CD14-positive monocyte (primary cell): Measurements from ENCODE around the gene NRAS. TPM values are rescaled to one million over a fixed set of nuclear protein-coding genes. Genes with fewer than 3 reads are reported as not detected.

Experiments
- DNase-seq, 3 donors: peaks; one replicate each; pipeline ENCODE4 v3.0.0-alpha.2; 2011 to 2022
- H2AFZ ChIP-seq: 2 replicates; pipeline ENCODE4 v1.6.0; 2012; ENCODE audit warnings: mild to moderate bottlenecking, low read depth, low read length, inconsistent platforms; ENCODE audit not compliant: insufficient read depth, poor library complexity, severe bottlenecking
- H3K27ac ChIP-seq, 2 donors: 1 replicate in 1 of 2; 2 replicates in 1 of 2; pipeline ENCODE4 v1.5.1; 2012 to 2013; ENCODE audit warnings: low read length in 2 of 2, control low read depth in 1 of 2, inconsistent platforms in 1 of 2, low read depth in 1 of 2, mild to moderate bottlenecking in 1 of 2
- H3K27me3 ChIP-seq, 2 donors: one replicate each; pipeline versions ENCODE4 v1.6.0 to v1.6.1; 2011 to 2013; ENCODE audit warnings: low read length in 2 of 2; ENCODE audit not compliant: control insufficient read depth in 2 of 2, insufficient read depth in 2 of 2
- H3K36me3 ChIP-seq, 2 donors: replicated peaks in 1 of 2; 1 replicate in 1 of 2; 2 replicates in 1 of 2; pipeline versions ENCODE4 v1.5.1 to v1.6.1; 2012 to 2013; ENCODE audit warnings: low read length in 2 of 2, control low read depth in 1 of 2, inconsistent platforms in 1 of 2, mild to moderate bottlenecking in 1 of 2; ENCODE audit not compliant: insufficient read depth in 2 of 2, control insufficient read depth in 1 of 2
- H3K4me1 ChIP-seq, 2 donors: 1 replicate in 1 of 2; 2 replicates in 1 of 2; pipeline versions ENCODE4 v1.5.1 to v1.6.1; 2012 to 2013; ENCODE audit warnings: low read length in 2 of 2, control low read depth in 1 of 2, inconsistent platforms in 1 of 2, mild to moderate bottlenecking in 1 of 2, moderate library complexity in 1 of 2; ENCODE audit not compliant: insufficient read depth in 2 of 2, control insufficient read depth in 1 of 2
- H3K4me2 ChIP-seq: replicated peaks from 2 replicates; pipeline ENCODE3; 2012; ENCODE audit warnings: low read length, moderate library complexity, mild to moderate bottlenecking; ENCODE audit not compliant: poor library complexity, severe bottlenecking; ENCODE audit errors: extremely low read depth
- H3K4me3 ChIP-seq, 3 experiments: fragments of 200-600 bp in 1 of 3; sonication (generic) in 1 of 3; replicated peaks in 1 of 3; 1 replicate in 2 of 3; 2 replicates in 1 of 3; pipeline ENCODE4 v1.5.1; 2011 to 2013; ENCODE audit warnings: low read length in 3 of 3, mild to moderate bottlenecking in 3 of 3, control low read depth in 2 of 3, low read depth in 2 of 3, inconsistent platforms in 1 of 3, moderate library complexity in 1 of 3
- H3K79me2 ChIP-seq: 2 replicates; pipeline ENCODE4 v1.6.0; 2012; ENCODE audit warnings: mild to moderate bottlenecking, control low read depth, inconsistent platforms, low read length, moderate library complexity; ENCODE audit not compliant: insufficient read depth
- H3K9ac ChIP-seq: 2 replicates; pipeline ENCODE4 v1.6.0; 2017; ENCODE audit warnings: low read length, mild to moderate bottlenecking; ENCODE audit not compliant: insufficient read depth, poor library complexity, severe bottlenecking
- H3K9me3 ChIP-seq, 2 donors: replicated peaks in 1 of 2; 1 replicate in 1 of 2; 2 replicates in 1 of 2; pipeline versions ENCODE4 v1.5.1 to v1.6.1; 2012 to 2013; ENCODE audit warnings: low read length in 2 of 2, control low read depth in 1 of 2; ENCODE audit not compliant: control insufficient read depth in 1 of 2, insufficient read depth in 1 of 2
- H4K20me1 ChIP-seq: 2 replicates; pipeline ENCODE4 v1.6.0; 2012; ENCODE audit warnings: mild to moderate bottlenecking, low read length, control low read depth, moderate library complexity; ENCODE audit not compliant: insufficient read depth
- H3K27ac Mint-ChIP-seq, 7 donors: one replicate each; pipeline ENCODE4 v1.8.0; 2020; ENCODE audit warnings: mild to moderate bottlenecking in 7 of 7, mixed read lengths in 7 of 7, moderate library complexity in 6 of 7, inconsistent platforms in 2 of 7
- H3K27me3 Mint-ChIP-seq, 3 donors: one replicate each; pipeline ENCODE4 v1.8.0; 2021 to 2022; ENCODE audit warnings: low read depth in 3 of 3, mild to moderate bottlenecking in 3 of 3, mixed read lengths in 3 of 3, moderate library complexity in 3 of 3, inconsistent platforms in 1 of 3
- H3K36me3 Mint-ChIP-seq, 2 donors: one replicate each; pipeline ENCODE4 v1.8.0; 2020; ENCODE audit warnings: mixed read lengths in 2 of 2, inconsistent platforms in 1 of 2, mild to moderate bottlenecking in 1 of 2
- H3K4me1 Mint-ChIP-seq: one replicate; pipeline ENCODE4 v1.8.0; 2020; ENCODE audit warnings: mild to moderate bottlenecking, mixed read lengths
- H3K4me3 Mint-ChIP-seq, 2 donors: one replicate each; pipeline ENCODE4 v1.8.0; 2020; ENCODE audit warnings: mild to moderate bottlenecking in 2 of 2, mixed read lengths in 2 of 2, moderate library complexity in 1 of 2
- H3K9me3 Mint-ChIP-seq, 7 donors: one replicate each; pipeline ENCODE4 v1.8.0; 2020 to 2022; ENCODE audit warnings: mixed read lengths in 7 of 7, mild to moderate bottlenecking in 6 of 7, moderate library complexity in 6 of 7, inconsistent platforms in 2 of 7
- WGBS: methylation state at CpG from one replicate; pipeline ENCODE4 v1.1.5; 2013; ENCODE audit warnings: missing lambda C conversion rate; ENCODE audit not compliant: insufficient coverage; 5-methylcytosine and 5-hydroxymethylcytosine counted together
- intact Hi-C, 2 donors: fragments of 100-400 bp; cut with micrococcal nuclease; formaldehyde crosslinking; loops; one replicate each; pipeline versions ENCODE4 v1.15.0 to v1.15.1; 2023
- polyA plus RNA-seq, 3 donors: library from polyadenylated mRNA; depleted of rRNA in 1 of 3; unstranded in 2 of 3; stranded (reverse) in 1 of 3; fragments of 300-500 nt in 2 of 3; fragments of >200 nt in 1 of 3; fragmentation: Illumina TruSeq in 2 of 3; gene quantifications; 1 replicate in 2 of 3; 2 replicates in 1 of 3; pipeline ENCODE4 v1.2.3, GENCODE V29; 2012 to 2021
- TF ChIP-seq, protein P1 (sequence below): fragments of 200-600 bp; IDR thresholded peaks from one replicate; pipeline ENCODE4 v1.8.0; 2022; ENCODE audit warnings: antibody characterized with exemption, mild to moderate bottlenecking

Gene NRAS
- polyA plus RNA-seq, 3 donors: 12.2 to 42.7 (median 40.8) TPM

DNA sequence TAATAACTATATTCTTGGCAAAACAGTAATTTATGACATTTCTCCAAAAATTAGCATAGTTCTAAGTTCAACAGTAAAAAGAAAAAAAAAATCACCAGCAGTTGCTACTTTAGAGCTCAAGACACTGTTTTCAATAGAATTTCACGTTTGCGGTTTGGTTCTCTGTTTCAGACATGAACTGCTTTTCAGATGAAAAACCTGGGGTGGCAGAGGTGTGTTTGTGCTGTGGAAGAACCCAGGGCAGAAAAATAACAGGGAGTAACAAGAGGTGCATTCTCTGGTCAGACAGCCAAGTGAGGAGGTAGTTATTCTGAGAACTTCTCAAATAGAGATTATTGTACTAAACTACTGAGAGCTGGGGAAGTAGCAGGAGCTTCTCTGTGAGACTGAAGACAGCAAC, 9.0 kb downstream of the NRAS start:
- Histone ChIP-seq H3K27me3 (no peaks in the 10 kb centered on the region), H2AFZ (no peak overlapping the region), H3K79me2 (no peaks in the 10 kb centered on the region), H3K4me2 (no peak overlapping the region), H3K9me3 (no peaks in the 10 kb centered on the region), H3K27ac (no peak overlapping the region), H3K9ac (no peak overlapping the region), H3K4me1 (no peaks in the 10 kb centered on the region), H3K36me3 (peaks cover 61 to 73% of the 10 kb centered on the region in 2 donors), H3K4me3 (no peak overlapping the region), H4K20me1 (no peaks in the 10 kb centered on the region)
- peak overlapping the region in 4 of 7 donors; percentile 2 to 41 (median 12) for H3K27ac Mint-ChIP-seq
- no peak overlapping the region for H3K4me3 Mint-ChIP-seq
- DNase-seq: no peak
- peaks cover 54 to 65% of the 10 kb centered on the region in 2 donors for H3K36me3 Mint-ChIP-seq
- TF ChIP-seq, protein P1, sequence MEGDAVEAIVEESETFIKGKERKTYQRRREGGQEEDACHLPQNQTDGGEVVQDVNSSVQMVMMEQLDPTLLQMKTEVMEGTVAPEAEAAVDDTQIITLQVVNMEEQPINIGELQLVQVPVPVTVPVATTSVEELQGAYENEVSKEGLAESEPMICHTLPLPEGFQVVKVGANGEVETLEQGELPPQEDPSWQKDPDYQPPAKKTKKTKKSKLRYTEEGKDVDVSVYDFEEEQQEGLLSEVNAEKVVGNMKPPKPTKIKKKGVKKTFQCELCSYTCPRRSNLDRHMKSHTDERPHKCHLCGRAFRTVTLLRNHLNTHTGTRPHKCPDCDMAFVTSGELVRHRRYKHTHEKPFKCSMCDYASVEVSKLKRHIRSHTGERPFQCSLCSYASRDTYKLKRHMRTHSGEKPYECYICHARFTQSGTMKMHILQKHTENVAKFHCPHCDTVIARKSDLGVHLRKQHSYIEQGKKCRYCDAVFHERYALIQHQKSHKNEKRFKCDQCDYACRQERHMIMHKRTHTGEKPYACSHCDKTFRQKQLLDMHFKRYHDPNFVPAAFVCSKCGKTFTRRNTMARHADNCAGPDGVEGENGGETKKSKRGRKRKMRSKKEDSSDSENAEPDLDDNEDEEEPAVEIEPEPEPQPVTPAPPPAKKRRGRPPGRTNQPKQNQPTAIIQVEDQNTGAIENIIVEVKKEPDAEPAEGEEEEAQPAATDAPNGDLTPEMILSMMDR: no peak
- intact Hi-C loops: no loop called here
- no peaks in the 10 kb centered on the region for H3K9me3 Mint-ChIP-seq
- WGBS: no CpG with 5 or more reads among the region's 2 CpGs
- no peaks in the 10 kb centered on the region for H3K4me1 Mint-ChIP-seq
- H3K27me3 Mint-ChIP-seq: no peaks in the 10 kb centered on the region

DNA sequence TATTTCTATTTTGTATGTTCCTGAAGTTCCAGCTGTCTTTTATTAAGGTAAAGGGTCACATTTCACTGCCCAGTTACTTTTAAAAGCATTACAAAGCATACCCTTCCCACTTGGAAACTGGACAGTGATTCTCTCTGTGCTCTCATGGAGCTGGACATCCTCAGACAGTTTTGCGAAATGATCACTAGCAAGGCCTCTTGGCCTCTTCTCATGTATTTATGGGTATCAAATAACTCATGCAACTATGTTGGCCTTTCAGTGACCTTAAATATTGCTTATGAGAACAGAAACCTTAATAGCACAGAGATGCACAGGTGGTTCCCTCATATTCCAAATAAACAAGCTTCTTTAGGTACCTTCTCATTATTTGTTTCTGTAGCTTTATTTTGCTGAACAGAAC, 13.3 kb downstream of the NRAS start:
- Histone ChIP-seq H2AFZ (no peak overlapping the region), H3K4me2 (no peak overlapping the region), H3K9me3 (no peaks in the 10 kb centered on the region), H3K27me3 (no peaks in the 10 kb centered on the region), H4K20me1 (no peaks in the 10 kb centered on the region), H3K4me1 (no peaks in the 10 kb centered on the region), H3K27ac (no peak overlapping the region), H3K79me2 (no peaks in the 10 kb centered on the region), H3K9ac (no peak overlapping the region), H3K4me3 (no peak overlapping the region), H3K36me3 (peaks cover 29 to 33% of the 10 kb centered on the region in 2 donors)
- TF ChIP-seq, protein P1: no peak
- Mint-ChIP-seq H3K27me3 (peaks cover 0 to 6% (median 1%) of the 10 kb centered on the region in 3 donors), H3K27ac (no peak overlapping the region), H3K4me1 (peaks cover 2% of the 10 kb centered on the region), H3K9me3 (peaks cover 0 to 1% (median 0%) of the 10 kb centered on the region in 7 donors), H3K4me3 (no peak overlapping the region), H3K36me3 (peaks cover 32 to 33% of the 10 kb centered on the region in 2 donors)
- intact Hi-C loops: no loop called here
- WGBS: no CpG with 5 or more reads among the region's 1 CpG
- no peak for DNase-seq
